Muscle layer of colon (tissue), 2 donors: ENCODE measurements around the gene CENPL.

Source experiments
- H3K27ac ChIP-seq: one replicate; pipeline ENCODE4 v1.7.0; 2013; ENCODE audit warnings: low read depth, mild to moderate bottlenecking, low read length, moderate library complexity
- H3K27me3 ChIP-seq, 2 donors: one replicate each; pipeline ENCODE4 v1.7.0; 2013; ENCODE audit warnings: low read length in 2 of 2, mild to moderate bottlenecking in 2 of 2; ENCODE audit not compliant: insufficient read depth in 2 of 2, control insufficient read depth in 1 of 2
- H3K36me3 ChIP-seq: one replicate; pipeline ENCODE4 v1.7.0; 2013; ENCODE audit warnings: mild to moderate bottlenecking, low read length; ENCODE audit not compliant: insufficient read depth
- H3K4me1 ChIP-seq: one replicate; pipeline ENCODE4 v1.7.0; 2013; ENCODE audit warnings: mild to moderate bottlenecking, low read length; ENCODE audit not compliant: insufficient read depth
- H3K4me3 ChIP-seq, 2 donors: one replicate each; pipeline ENCODE4 v1.7.0; 2013; ENCODE audit warnings: low read length in 2 of 2, low read depth in 1 of 2, mild to moderate bottlenecking in 1 of 2, moderate library complexity in 1 of 2
- H3K9ac ChIP-seq: one replicate; pipeline ENCODE4 v1.7.0; 2013; ENCODE audit warnings: low read length
- H3K9me3 ChIP-seq: one replicate; pipeline ENCODE4 v1.7.0; 2013; ENCODE audit warnings: mild to moderate bottlenecking, low read length
- donor health status: abdominal sarcoma.
- donor health status: Adenocarcinoma of cecum.

Gene CENPL, protein sequence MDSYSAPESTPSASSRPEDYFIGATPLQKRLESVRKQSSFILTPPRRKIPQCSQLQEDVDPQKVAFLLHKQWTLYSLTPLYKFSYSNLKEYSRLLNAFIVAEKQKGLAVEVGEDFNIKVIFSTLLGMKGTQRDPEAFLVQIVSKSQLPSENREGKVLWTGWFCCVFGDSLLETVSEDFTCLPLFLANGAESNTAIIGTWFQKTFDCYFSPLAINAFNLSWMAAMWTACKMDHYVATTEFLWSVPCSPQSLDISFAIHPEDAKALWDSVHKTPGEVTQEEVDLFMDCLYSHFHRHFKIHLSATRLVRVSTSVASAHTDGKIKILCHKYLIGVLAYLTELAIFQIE

GRCh38 chr1:173824315-173825081, at the start of gene CENPL, which contains the start of gene DARS2:
TSS of gene CENPL (minus strand) at chr1:173824883. CDS start at chr1:173811299, 13,584 bp downstream.
TSS of gene DARS2 (plus strand) at chr1:173824673. CDS start at chr1:173825230, 557 bp downstream.
- peak within 1 kb of the TSS; percentile 71 to 93 for H3K4me3 ChIP-seq
- peaks cover 9% of the 10 kb centered on the region for H3K4me1 ChIP-seq
- no peaks in the 10 kb centered on the region for H3K27me3 ChIP-seq
- peak within 1 kb of the TSS; percentile 55 for H3K9ac ChIP-seq
- no peaks in the 10 kb centered on the region for H3K9me3 ChIP-seq
- H3K27ac ChIP-seq, result peak within 1 kb of the TSS; percentile 89
- H3K36me3 ChIP-seq, result no peaks in the 10 kb centered on the region

DNA sequence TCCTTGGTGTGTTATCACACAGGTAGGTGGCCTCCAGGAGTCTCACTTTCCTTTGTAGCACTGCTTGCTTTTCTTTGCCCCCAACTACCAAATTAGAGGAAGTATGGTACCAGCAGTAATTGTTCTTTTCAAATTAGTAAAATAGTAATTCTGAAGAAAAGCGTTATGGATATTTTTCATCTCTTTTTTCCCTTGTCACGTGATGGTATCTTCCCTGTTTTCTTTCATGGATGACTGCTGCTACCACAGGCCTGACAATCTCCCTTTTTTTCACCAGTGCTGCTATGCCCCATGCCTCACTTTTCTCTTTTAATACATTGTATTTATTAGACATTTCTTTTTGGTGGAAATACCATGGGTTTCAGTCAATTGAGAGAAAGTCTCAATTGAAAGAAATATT, 46.8 kb upstream of the CENPL start:
- H3K4me1 ChIP-seq, result peaks cover 16% of the 10 kb centered on the region
- no peaks in the 10 kb centered on the region for H3K27me3 ChIP-seq
- no peak overlapping the region for H3K9ac ChIP-seq
- no peaks in the 10 kb centered on the region for H3K9me3 ChIP-seq
- H3K27ac ChIP-seq, result no peak overlapping the region
- H3K36me3 ChIP-seq, result peaks cover 7% of the 10 kb centered on the region
- H3K4me3 ChIP-seq, result no peak overlapping the region

GRCh38 chr1:173871091-173871490, 46.4 kb upstream of the CENPL start:
- peaks cover 10% of the 10 kb centered on the region for H3K36me3 ChIP-seq
- H3K9me3 ChIP-seq, result no peaks in the 10 kb centered on the region
- no peak overlapping the region for H3K4me3 ChIP-seq
- H3K9ac ChIP-seq, result no peak overlapping the region
- H3K4me1 ChIP-seq, result peaks cover 18% of the 10 kb centered on the region
- no peak overlapping the region for H3K27ac ChIP-seq
- no peaks in the 10 kb centered on the region for H3K27me3 ChIP-seq

- Histone ChIP-seq H3K27ac (no peak overlapping the region), H3K4me1 (peaks cover 18% of the 10 kb centered on the region), H3K27me3 (no peaks in the 10 kb centered on the region), H3K9ac (no peak overlapping the region), H3K36me3 (peaks cover 16% of the 10 kb centered on the region), H3K9me3 (no peaks in the 10 kb centered on the region), H3K4me3 (no peak overlapping the region)
Measured at GRCh38 chr1:173870252-173871075, 45.8 kb upstream of the CENPL start.

DNA sequence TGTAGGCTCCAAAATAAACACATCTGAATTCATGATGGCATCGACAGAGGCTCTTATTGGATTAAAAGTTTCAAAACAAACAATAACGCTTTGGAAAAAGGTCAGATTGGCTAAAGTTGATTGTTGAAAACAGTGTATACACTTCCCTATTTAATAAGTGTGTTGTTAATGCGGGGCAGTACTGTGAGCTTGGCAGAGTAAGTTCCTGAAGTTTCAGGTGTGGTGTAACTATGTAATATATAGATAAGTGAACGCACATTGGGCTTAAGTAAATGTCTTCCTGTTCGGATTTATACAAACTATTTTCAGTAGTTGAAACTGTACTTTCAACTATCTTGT, 44.3 kb upstream of the CENPL start:
- H3K4me1 ChIP-seq, result peaks cover 18% of the 10 kb centered on the region
- H3K27me3 ChIP-seq, result no peaks in the 10 kb centered on the region

GRCh38 chr1:173868266-173869020, 43.8 kb upstream of the CENPL start, which contains the start of gene ZBTB37:
TSS of gene ZBTB37 (plus strand) at chr1:173868380. CDS start at chr1:173870226, 1,846 bp downstream.
- peaks cover 18% of the 10 kb centered on the region for H3K4me1 ChIP-seq
- H3K27me3 ChIP-seq, result no peaks in the 10 kb centered on the region
- H3K4me3 ChIP-seq, result peak within 1 kb of the TSS; percentile 76 to 80
- H3K9ac ChIP-seq, result peak within 1 kb of the TSS; percentile 85
- H3K36me3 ChIP-seq, result peaks cover 37% of the 10 kb centered on the region
- H3K9me3 ChIP-seq, result no peaks in the 10 kb centered on the region
- H3K27ac ChIP-seq, result peak within 1 kb of the TSS; percentile 97

More for the DNA sequence above, 44.3 kb upstream of the CENPL start:
- H3K4me3 ChIP-seq, result peak overlapping the region; percentile 76 to 80
- H3K9ac ChIP-seq, result peak overlapping the region; percentile 85
- no peaks in the 10 kb centered on the region for H3K9me3 ChIP-seq
- peaks cover 31% of the 10 kb centered on the region for H3K36me3 ChIP-seq
- H3K27ac ChIP-seq, result peak overlapping the region; percentile 97

GRCh38 chr1:173867753-173868265, 43.1 kb upstream of the CENPL start, which contains the start of gene GAS5:
TSS of gene GAS5 (minus strand) at chr1:173867989.
- Histone ChIP-seq H3K9ac (peak within 1 kb of the TSS; percentile 85), H3K36me3 (peaks cover 43% of the 10 kb centered on the region), H3K4me1 (peaks cover 18% of the 10 kb centered on the region), H3K27ac (peak within 1 kb of the TSS; percentile 97), H3K27me3 (no peaks in the 10 kb centered on the region), H3K9me3 (no peaks in the 10 kb centered on the region), H3K4me3 (peak within 1 kb of the TSS; percentile 76 to 80)

GRCh38 chr1:173867141-173867752, 42.6 kb upstream of the CENPL start:
- H3K27ac ChIP-seq, result peak overlapping the region; percentile 76
- peak overlapping the region; percentile 26 for H3K9ac ChIP-seq
- no peaks in the 10 kb centered on the region for H3K27me3 ChIP-seq
- peaks cover 44% of the 10 kb centered on the region for H3K36me3 ChIP-seq
- peaks cover 18% of the 10 kb centered on the region for H3K4me1 ChIP-seq
- H3K4me3 ChIP-seq, result peak overlapping the region; percentile 76 to 80
- no peaks in the 10 kb centered on the region for H3K9me3 ChIP-seq

DNA sequence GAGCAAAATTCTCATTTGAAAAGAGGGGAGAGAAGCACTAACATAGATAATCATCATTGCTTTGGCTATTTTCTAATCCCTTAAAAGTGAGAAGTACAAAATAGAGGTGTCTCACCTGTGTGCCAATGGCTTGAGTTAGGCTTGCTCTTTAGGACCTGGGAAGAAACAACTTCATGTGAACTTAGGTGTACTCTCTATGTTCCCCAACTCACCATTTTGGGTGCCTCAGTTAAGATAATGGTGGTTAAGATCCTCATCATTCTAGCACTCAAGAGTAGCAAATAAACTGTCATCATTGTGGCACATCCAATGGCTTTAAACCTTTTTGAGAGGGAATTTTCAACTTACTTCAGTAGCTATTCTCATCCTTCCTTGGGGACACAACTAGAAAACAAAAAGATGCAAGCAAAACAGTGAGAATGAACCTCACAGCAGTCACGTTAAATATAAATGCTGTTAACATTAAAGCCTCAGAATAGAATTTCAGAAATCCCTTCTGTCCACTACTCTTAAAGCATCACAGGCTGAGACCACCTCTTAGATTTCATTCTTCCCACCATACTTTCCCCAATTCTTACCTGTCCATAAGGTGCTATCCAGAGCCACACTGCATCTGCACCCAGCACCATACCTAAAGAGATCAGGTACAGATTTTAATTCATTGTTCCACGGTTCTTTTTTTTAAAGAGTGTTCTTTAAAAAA, 41.9 kb upstream of the CENPL start:
- Histone ChIP-seq H3K36me3 (peaks cover 44% of the 10 kb centered on the region), H3K4me3 (peak overlapping the region; percentile 76 to 80), H3K9ac (peak overlapping the region; percentile 12), H3K9me3 (no peaks in the 10 kb centered on the region), H3K4me1 (peaks cover 18% of the 10 kb centered on the region), H3K27ac (peak overlapping the region; percentile 76), H3K27me3 (no peaks in the 10 kb centered on the region)
